NCI-H1092 (cell line): Measurements from ENCODE around the gene ANKRD18B.
"Not testable (repeated sequence)": the region's sequence is repeated elsewhere in the genome, so short reads cannot be mapped to it uniquely, and the experiment has no call there.

Source experiments
- DNase-seq: peaks from one replicate; lab custom pipeline; 2025; lab: John Stamatoyannopoulos, UW

Gene ANKRD18B

DNA sequence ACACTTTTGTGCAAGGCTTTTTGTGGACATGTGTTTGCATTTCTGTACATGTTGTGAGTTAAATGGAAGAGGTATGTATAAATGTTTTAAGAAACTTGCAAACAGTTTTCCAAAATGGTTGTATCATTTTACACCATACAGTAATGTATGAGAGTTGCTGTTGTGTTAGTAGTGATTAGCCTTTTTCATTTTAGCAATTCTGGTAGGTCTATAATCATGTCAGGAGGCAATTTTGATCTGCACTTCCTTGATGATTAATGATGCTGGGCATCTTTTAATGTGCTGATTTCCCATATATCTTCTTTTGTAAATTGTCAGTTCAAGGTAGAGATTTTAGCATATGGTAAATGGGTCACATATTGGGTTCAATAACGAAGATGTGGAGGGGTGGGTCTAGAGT is 87.3 kb downstream of the ANKRD18B start:
- DNase-seq = no peak

DNA sequence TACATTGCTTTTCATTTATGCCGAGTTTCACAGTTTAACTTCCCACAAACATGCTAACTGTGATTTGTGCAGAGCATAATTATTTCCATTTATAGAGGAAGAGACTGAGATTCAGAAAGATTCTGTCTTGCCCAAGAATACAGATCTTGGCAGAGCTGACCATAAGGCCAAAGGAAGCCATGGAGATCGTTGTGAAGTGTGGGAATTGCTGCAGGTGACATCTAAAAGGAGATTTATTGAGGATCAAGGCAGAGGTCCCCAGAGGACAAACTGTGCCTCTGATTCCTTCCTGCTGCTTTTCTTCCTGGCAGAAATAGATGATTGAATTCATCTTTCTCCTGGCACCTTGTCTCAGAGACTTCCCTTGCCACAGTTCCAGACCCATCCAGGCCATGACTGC is 88.4 kb downstream of the ANKRD18B start:
- not testable (repeated sequence) for DNase-seq

- no peak for DNase-seq
Observed at GRCh38 chr9:33614001-33614687, 90.1 kb downstream of the ANKRD18B start.

- not testable (repeated sequence) for DNase-seq
Observed at GRCh38 chr9:33618370-33618769, 94.3 kb downstream of the ANKRD18B start.

DNA sequence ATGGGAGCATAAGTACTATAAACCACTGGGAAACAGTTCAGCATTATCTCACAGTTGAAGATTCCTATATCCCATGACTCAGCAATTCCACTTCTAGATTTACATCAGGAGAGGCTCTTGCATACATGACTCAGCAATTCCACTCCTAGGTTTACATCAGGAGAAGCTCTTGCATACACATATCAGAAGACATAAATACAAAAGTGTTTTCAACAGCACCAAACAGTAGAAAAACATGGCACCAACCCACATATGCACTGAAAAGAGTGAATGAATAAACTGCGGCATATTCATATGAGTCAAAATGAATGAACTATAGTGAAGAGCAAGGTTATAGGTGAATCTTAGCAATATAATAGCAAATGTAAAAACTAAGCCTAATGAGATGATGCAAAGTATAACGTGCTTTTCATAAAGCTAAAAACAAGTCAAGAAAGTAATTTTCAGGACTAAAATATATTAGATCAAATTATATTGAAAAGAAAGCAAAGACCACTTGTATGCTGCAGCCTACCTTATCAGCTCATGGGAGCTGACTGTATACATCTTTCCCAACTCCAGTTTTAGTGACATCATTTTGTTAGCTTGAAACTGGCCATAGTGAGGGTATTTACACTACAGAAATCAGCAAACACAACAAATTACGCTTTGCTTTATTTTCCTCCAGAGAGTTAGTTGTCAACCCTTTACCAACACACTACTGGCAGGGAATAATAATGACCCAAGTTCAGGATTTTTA is 95.8 kb downstream of the ANKRD18B start:
- no peak for DNase-seq

DNA sequence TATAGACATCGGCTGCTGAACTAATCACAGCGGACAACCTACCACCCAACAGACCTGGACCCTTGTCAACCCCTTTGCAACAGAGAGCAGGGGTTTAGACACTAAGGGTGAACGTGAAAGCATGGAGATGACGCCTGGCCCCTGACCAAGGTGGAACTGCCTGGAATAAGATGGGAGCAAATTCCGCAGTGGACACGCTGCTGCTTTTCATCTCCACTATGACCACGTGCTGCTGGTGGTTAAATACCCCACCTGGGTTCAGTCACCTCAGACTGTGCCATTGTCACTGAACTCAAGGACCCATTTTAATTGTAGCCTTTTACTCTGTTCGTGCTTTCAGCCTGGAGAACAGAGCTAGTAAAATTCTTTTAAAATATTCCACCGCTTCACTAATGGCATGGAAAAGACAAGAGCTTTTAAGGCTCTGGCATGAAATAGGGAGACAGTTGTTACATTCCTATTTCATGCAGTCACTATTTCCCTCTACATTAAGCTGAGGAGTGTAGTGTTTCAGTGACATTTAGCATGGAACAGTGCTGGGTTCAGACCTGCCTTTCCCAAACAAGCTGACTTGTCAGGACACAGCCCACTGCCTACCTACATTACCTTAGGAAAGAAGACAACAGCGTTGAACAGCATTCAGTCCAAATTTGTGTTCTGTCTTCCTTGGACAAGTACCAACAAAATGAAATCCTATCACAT is 96.8 kb downstream of the ANKRD18B start:
- DNase-seq = no peak
